ENCODE results near the gene SH3D19. TPM values are rescaled to one million over a fixed set of nuclear protein-coding genes. Genes with fewer than 3 reads are reported as not detected.

Gene SH3D19
- total RNA-seq, 3 donors from 2014 or later: 0.24 to 0.61 (median 0.56) TPM

GRCh38 chr4:151195801-151196200, 129.6 kb downstream of the SH3D19 start:
- H3K27me3 Mint-ChIP-seq (ENCODE audit: low read depth): peaks cover 10% of the 10 kb centered on the region
- no peaks in the 10 kb centered on the region for H3K9me3 Mint-ChIP-seq
- no peak overlapping the region for H3K4me3 Mint-ChIP-seq
- H3K4me1 Mint-ChIP-seq (ENCODE audit: low read depth): no peaks in the 10 kb centered on the region
- H3K36me3 Mint-ChIP-seq (ENCODE audit: insufficient read depth): no peaks in the 10 kb centered on the region
- DNase-seq: no peak
- ATAC-seq: no peak

- Mint-ChIP-seq H3K4me3 (no peak overlapping the region), H3K27me3 (ENCODE audit: low read depth) (peaks cover 10% of the 10 kb centered on the region), H3K36me3 (ENCODE audit: insufficient read depth) (no peaks in the 10 kb centered on the region), H3K9me3 (no peaks in the 10 kb centered on the region), H3K4me1 (ENCODE audit: low read depth) (no peaks in the 10 kb centered on the region)
- ATAC-seq (no peak), DNase-seq (no peak)
These were observed 132.0 kb downstream of the SH3D19 start for GRCh38 chr4:151193414-151193813.

- H3K9me3 Mint-ChIP-seq: no peaks in the 10 kb centered on the region
- ATAC-seq (no peak), DNase-seq (no peak)
- peaks cover 10% of the 10 kb centered on the region for H3K27me3 Mint-ChIP-seq (ENCODE audit: low read depth)
- no peaks in the 10 kb centered on the region for H3K4me1 Mint-ChIP-seq (ENCODE audit: low read depth)
- H3K36me3 Mint-ChIP-seq (ENCODE audit: insufficient read depth): no peaks in the 10 kb centered on the region
- H3K4me3 Mint-ChIP-seq: no peak overlapping the region
These were observed 132.7 kb downstream of the SH3D19 start for GRCh38 chr4:151192556-151193235.

DNA sequence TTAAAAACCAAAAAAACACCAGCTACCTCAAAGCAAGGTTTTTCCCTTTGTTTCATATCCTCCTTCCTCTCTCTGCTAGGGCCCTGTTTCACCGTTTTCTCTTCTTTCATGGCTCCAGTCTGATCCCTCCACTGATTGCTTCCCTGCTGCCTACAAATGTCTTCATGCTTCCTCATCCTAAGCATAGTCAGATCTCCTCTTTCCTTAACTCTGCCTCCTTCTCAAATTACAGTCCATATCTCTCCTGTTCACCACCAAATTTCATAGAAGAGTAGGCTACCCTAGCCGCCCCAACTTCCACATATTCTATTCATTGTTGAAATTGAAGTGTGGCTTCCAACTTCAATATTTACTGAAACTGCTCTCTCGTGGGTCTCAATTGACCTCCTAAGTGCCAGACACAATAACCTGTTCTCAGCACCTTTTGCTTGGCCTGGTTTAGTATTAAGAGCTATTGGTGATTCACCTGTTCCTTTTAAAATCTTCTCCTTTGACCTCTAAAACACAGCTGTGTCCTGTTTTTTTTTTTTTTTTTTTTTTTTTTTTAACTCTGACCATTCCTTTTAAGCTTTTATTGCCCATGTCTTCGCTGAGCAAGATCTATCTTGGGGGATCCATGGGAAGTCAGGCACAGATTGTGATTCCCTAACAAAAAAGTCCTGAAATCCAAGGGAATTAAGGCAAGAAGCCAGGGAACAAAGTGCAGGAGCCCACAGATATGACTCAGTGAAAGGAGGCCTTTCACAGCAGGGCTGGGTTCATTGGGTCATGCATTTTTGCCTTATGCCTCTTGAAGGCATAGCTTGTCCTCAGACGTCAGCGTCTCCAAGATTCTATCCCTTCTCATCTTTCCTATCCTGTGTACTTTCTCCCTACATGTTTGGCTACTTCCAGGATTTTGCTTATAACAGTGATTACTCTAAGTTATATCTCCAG, 140.6 kb downstream of the SH3D19 start:
- no peak for DNase-seq
- Mint-ChIP-seq H3K4me1 (ENCODE audit: low read depth) (no peaks in the 10 kb centered on the region), H3K27me3 (ENCODE audit: low read depth) (peaks cover 4% of the 10 kb centered on the region)

GRCh38 chr4:151182455-151182996, 142.9 kb downstream of the SH3D19 start:
- H3K4me1 Mint-ChIP-seq (ENCODE audit: low read depth): no peaks in the 10 kb centered on the region
- peaks cover 4% of the 10 kb centered on the region for H3K27me3 Mint-ChIP-seq (ENCODE audit: low read depth)
- ATAC-seq: no peak
- H3K9me3 Mint-ChIP-seq: no peaks in the 10 kb centered on the region
- DNase-seq: no peak
- no peaks in the 10 kb centered on the region for H3K36me3 Mint-ChIP-seq (ENCODE audit: insufficient read depth)
- no peak overlapping the region for H3K4me3 Mint-ChIP-seq

More for the DNA sequence above, 140.6 kb downstream of the SH3D19 start:
- Mint-ChIP-seq H3K36me3 (ENCODE audit: insufficient read depth) (no peaks in the 10 kb centered on the region), H3K9me3 (no peaks in the 10 kb centered on the region), H3K4me3 (no peak overlapping the region)
- ATAC-seq: no peak

- ATAC-seq (no peak), DNase-seq (no peak)
- Mint-ChIP-seq H3K4me3 (no peak overlapping the region), H3K27me3 (ENCODE audit: low read depth) (peaks cover 7% of the 10 kb centered on the region), H3K9me3 (no peaks in the 10 kb centered on the region), H3K4me1 (ENCODE audit: low read depth) (no peaks in the 10 kb centered on the region), H3K36me3 (ENCODE audit: insufficient read depth) (no peaks in the 10 kb centered on the region)
These were observed 148.7 kb downstream of the SH3D19 start for GRCh38 chr4:151176685-151177084.

DNA sequence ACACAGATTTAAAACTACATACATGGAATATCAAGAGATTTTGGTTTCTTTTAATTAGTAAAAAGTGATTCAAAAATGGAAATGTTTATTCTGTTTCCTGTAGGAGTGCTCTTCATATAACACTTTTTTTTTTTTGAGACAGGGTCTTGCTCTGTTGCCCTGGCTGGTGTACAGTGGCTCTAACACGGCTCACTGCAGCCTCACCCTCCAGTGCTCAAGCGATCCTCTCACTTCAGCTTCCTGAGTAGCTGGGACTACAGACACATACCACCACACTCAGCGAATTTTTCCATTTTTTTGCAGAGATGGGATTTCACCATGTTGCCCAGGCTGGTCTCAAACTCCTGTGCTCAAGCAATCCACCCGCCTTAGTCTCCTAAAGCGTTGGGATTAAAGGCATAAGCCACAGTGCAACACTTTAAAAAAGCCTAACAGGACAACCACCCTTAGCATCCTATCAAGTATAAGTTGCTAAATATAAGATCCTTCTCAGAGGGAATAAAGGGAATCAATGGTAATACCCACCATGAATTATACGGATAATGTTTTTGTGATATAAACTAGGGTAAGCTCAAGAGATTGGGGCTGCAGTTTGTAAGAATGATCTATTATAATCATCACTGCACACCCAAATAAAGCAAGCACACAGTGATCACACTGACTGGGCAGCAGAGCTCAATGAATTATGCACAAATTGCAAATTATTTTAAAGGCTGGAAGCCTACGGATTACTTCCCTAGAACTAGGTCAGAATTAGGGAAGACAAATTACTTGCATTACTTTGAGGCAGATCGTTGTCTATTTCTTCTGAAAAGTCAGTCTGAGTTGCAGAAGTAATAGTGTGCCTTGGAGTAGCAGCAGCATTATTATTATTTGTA, 149.4 kb downstream of the SH3D19 start:
- DNase-seq: no peak
- no peak for ATAC-seq
- Mint-ChIP-seq H3K27me3 (ENCODE audit: low read depth) (peaks cover 7% of the 10 kb centered on the region), H3K36me3 (ENCODE audit: insufficient read depth) (no peaks in the 10 kb centered on the region), H3K4me3 (no peak overlapping the region), H3K9me3 (no peaks in the 10 kb centered on the region), H3K4me1 (ENCODE audit: low read depth) (no peaks in the 10 kb centered on the region)

- H3K36me3 Mint-ChIP-seq (ENCODE audit: insufficient read depth): no peaks in the 10 kb centered on the region
- ATAC-seq: no peak
- peaks cover 7% of the 10 kb centered on the region for H3K27me3 Mint-ChIP-seq (ENCODE audit: low read depth)
- H3K4me3 Mint-ChIP-seq: no peak overlapping the region
- H3K4me1 Mint-ChIP-seq (ENCODE audit: low read depth): no peaks in the 10 kb centered on the region
- H3K9me3 Mint-ChIP-seq: no peaks in the 10 kb centered on the region
- DNase-seq: no peak
These were observed 150.2 kb downstream of the SH3D19 start for GRCh38 chr4:151175233-151175632.

DNA sequence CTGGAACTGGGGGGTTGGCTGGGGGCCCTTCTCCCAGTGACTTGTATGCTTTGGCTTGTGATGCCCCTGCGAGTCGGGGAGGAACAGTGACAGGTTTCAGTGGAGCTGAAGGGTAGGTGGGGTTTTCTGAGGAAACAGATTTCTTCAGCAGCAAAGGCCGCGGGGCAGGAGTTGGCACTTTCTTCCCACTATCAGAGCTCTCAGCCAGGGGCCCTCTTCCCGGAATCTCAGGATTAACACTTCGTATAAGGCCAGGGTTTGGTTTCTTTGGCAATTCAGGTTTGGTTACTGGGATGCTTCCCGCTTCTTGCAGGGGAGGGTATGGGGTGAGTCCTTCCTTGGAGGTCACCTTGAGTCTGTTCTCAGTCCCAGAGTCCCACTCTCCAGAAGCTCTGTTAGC, 150.6 kb downstream of the SH3D19 start:
- H3K4me1 Mint-ChIP-seq (ENCODE audit: low read depth): no peaks in the 10 kb centered on the region
- H3K27me3 Mint-ChIP-seq (ENCODE audit: low read depth): peaks cover 7% of the 10 kb centered on the region
- H3K4me3 Mint-ChIP-seq: no peak overlapping the region
- H3K36me3 Mint-ChIP-seq (ENCODE audit: insufficient read depth): no peaks in the 10 kb centered on the region
- ATAC-seq: no peak
- no peak for DNase-seq
- no peaks in the 10 kb centered on the region for H3K9me3 Mint-ChIP-seq

DNA sequence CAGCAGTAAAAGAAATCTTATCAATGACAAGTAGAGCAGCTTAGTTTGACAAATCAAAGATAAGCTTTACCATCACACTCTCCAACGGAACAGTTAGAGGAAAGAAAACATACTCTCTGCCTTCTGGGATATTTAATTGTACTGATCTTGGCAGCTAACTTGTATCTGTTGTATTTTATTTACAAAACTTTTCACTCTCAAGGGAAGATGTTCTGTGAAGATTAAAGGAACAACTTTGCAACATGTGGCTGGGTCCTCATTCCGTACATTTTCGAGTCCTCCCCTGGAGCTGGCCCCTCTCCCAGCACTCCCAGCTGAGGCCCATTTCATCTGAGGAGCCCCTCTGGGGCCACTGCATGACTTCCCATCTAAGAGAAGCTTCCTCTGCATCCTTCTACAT, 151.5 kb downstream of the SH3D19 start:
- H3K36me3 Mint-ChIP-seq (ENCODE audit: insufficient read depth): no peaks in the 10 kb centered on the region
- no peak overlapping the region for H3K4me3 Mint-ChIP-seq
- H3K4me1 Mint-ChIP-seq (ENCODE audit: low read depth): no peaks in the 10 kb centered on the region
- ATAC-seq (no peak), DNase-seq (no peak)
- peaks cover 10% of the 10 kb centered on the region for H3K27me3 Mint-ChIP-seq (ENCODE audit: low read depth)
- H3K9me3 Mint-ChIP-seq: no peaks in the 10 kb centered on the region

DNA sequence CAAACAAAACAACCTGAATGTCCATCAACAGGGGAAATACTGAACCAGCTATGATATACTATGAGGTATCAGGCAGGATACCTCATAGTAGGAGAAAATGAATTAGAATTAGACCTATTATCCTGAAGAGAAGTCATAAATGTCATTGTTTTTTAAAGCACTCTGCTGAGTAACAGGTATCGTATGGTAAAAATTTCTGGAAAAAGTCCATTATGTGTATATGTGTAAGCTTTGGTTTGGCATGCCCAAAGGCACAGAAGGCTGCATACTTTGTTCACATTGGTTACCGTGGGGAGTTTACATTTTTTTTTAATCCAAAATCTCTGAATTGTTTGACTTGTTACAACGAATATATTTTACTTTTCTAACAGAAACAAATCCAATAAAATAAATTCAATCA, 155.5 kb downstream of the SH3D19 start:
- no peak for DNase-seq

DNA sequence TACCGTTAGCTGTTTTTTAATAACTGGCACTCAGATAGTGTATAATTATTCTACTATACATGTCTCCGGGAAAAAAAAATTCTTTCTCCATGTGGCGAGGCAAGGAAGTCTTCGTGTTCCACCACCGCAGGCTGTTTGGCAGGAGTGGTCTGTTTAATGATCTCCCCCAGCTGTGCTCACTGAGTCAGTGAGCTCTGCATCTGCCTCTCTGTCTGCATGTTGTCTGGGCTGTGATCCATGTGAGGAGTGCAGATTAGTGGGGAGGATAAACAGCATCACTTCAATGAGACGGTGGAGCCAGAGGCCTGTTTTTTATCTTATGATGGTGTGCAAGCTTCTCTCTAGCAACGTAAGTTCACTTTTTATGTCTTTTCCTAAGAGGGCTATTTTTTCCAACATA, 156.2 kb downstream of the SH3D19 start:
- ATAC-seq: no peak
- peaks cover 18% of the 10 kb centered on the region for H3K27me3 Mint-ChIP-seq (ENCODE audit: low read depth)
- no peak overlapping the region for H3K4me3 Mint-ChIP-seq
- DNase-seq: no peak
- H3K9me3 Mint-ChIP-seq: no peaks in the 10 kb centered on the region
- no peaks in the 10 kb centered on the region for H3K4me1 Mint-ChIP-seq (ENCODE audit: low read depth)
- no peaks in the 10 kb centered on the region for H3K36me3 Mint-ChIP-seq (ENCODE audit: insufficient read depth)

More for the DNA sequence above, 155.5 kb downstream of the SH3D19 start:
- no peak for ATAC-seq
- Mint-ChIP-seq H3K4me1 (ENCODE audit: low read depth) (no peaks in the 10 kb centered on the region), H3K27me3 (ENCODE audit: low read depth) (peaks cover 20% of the 10 kb centered on the region), H3K9me3 (no peaks in the 10 kb centered on the region), H3K36me3 (ENCODE audit: insufficient read depth) (no peaks in the 10 kb centered on the region), H3K4me3 (no peak overlapping the region)

DNA sequence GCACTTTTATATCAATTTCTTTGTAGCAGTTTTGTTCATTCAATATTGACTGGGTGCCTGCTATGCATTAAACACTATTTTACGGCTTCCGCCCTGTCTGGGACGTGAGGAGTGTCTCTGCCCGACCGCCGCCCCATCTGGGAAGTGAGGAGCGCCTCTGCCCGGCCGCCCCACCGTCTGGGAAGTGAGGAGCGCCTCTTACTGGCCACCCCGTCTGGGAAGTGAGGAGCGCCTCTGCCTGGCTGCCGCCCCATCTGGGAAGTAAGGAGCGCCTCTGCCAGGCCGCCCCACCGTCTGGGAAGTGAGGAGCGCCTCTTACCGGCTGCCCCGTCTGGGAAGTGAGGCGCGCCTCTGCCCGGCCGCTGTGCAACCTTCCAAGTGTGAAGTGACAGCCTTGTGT, 157.8 kb downstream of the SH3D19 start:
- DNase-seq (no peak), ATAC-seq (no peak)
- Mint-ChIP-seq H3K27me3 (ENCODE audit: low read depth) (peaks cover 18% of the 10 kb centered on the region), H3K4me1 (ENCODE audit: low read depth) (no peaks in the 10 kb centered on the region), H3K36me3 (ENCODE audit: insufficient read depth) (no peaks in the 10 kb centered on the region), H3K9me3 (no peaks in the 10 kb centered on the region), H3K4me3 (no peak overlapping the region)

GRCh38 chr4:151166636-151167035, 158.8 kb downstream of the SH3D19 start:
- DNase-seq (no peak), ATAC-seq (no peak)
- Mint-ChIP-seq H3K9me3 (no peaks in the 10 kb centered on the region), H3K4me1 (ENCODE audit: low read depth) (no peaks in the 10 kb centered on the region), H3K36me3 (ENCODE audit: insufficient read depth) (no peaks in the 10 kb centered on the region), H3K4me3 (no peak overlapping the region), H3K27me3 (ENCODE audit: low read depth) (peaks cover 18% of the 10 kb centered on the region)
